Astrocyte of the spinal cord (primary cell): ENCODE data around the gene RANBP1.
A peak's percentile ranks its signal among the peaks of the same experiment; 100 is the strongest.

Source experiments
- DNase-seq: peaks from one replicate; pipeline ENCODE4 v3.0.0; 2011; ENCODE audit warnings: low read depth, low spot score
- H3K4me3 ChIP-seq: 2 replicates; pipeline ENCODE4 v1.5.1; 2011; ENCODE audit warnings: low read depth, mild to moderate bottlenecking, low read length, moderate library complexity
- CTCF ChIP-seq: IDR thresholded peaks from 2 replicates; pipeline ENCODE4 v1.5.1; 2012; ENCODE audit warnings: low read depth, mild to moderate bottlenecking, low read length, inconsistent platforms
- in situ Hi-C: cut with HindIII; loops from 2 replicates; pipeline ENCODE4 v1.10.0; 2017; ENCODE audit warnings: low sequenced_read_pairs

RANBP1 gene

GRCh38 chr22:20076627-20077172 is 39.2 kb upstream of the RANBP1 start:
- DNase-seq: no peak
- no peak overlapping the region for H3K4me3 ChIP-seq
- in situ Hi-C loops: no loop called here
- TF ChIP-seq CTCF: no peak

- peak within 1 kb of the TSS; percentile 81 for H3K4me3 ChIP-seq
- DNase-seq: peak; percentile 96
- TF ChIP-seq CTCF: no peak
- in situ Hi-C loops: no loop called here
These were observed 36.0 kb upstream of the RANBP1 start, which contains the start of gene DGCR8 for GRCh38 chr22:20079745-20080444. Gene DGCR8 (plus strand): TSS chr22:20080241. CDS start chr22:20085964, 5,723 bp downstream.

GRCh38 chr22:20080445-20080775 is 35.5 kb upstream of the RANBP1 start:
- TF ChIP-seq CTCF: no peak
- in situ Hi-C loops: no loop called here
- DNase-seq: peak; percentile 51
- peak overlapping the region; percentile 81 for H3K4me3 ChIP-seq

- peak overlapping the region; percentile 81 for H3K4me3 ChIP-seq
- in situ Hi-C loops: no loop called here
- peak; percentile 63 for DNase-seq
- TF ChIP-seq CTCF: no peak
These were observed 34.9 kb upstream of the RANBP1 start for GRCh38 chr22:20080776-20081654.

GRCh38 chr22:20083157-20083890 is 32.6 kb upstream of the RANBP1 start:
- in situ Hi-C loops: no loop called here
- no peak for TF ChIP-seq CTCF
- DNase-seq: no peak
- H3K4me3 ChIP-seq: no peak overlapping the region

GRCh38 chr22:20083891-20084546 is 31.9 kb upstream of the RANBP1 start:
- no peak for DNase-seq
- H3K4me3 ChIP-seq: no peak overlapping the region
- in situ Hi-C loops: no loop called here
- no peak for TF ChIP-seq CTCF
